HepG2 (cell line): ENCODE results near the gene ENGASE. TPM values are rescaled to one million over a fixed set of nuclear protein-coding genes. Genes with fewer than 3 reads are reported as not detected.

Source experiments
- ATAC-seq: fragments of 200-7000 bp; cut with Tn5 transposase; 3 replicates; pipeline ENCODE4 v1.9.1; 2020; ENCODE audit warnings: mild to moderate bottlenecking, moderate library complexity
- BruUV-seq: library from RNA; stranded (reverse); fragments of 400-500 nt; replicated peaks from 2 replicates; lab custom pipeline; 2021; lab: Mats Ljungman, UMichigan
- CTCF ChIA-PET: fragments of 300-600 bp; formaldehyde crosslinking; extraction: SDS; loops from one replicate; lab custom pipeline; 2021; ENCODE audit warnings: low total read pairs, inconsistent platforms, low intra/inter-chr PET ratio; lab: Yijun Ruan, JAX
- POLR2A ChIA-PET: fragments of 350-600 bp; sonication (Branson Sonifier 250); formaldehyde crosslinking; loops from one replicate; lab custom pipeline; 2020; ENCODE audit warnings: antibody characterized with exemption, inconsistent platforms; lab: Yijun Ruan, JAX
- DNase-seq: peaks from one replicate; pipeline ENCODE4 v3.0.0-alpha.2; 2015; ENCODE audit warnings: low spot score
- FAIRE-seq: peaks from 3 replicates; lab custom pipeline; 2011; peaks lifted over from hg19 to GRCh38; lab: Jason Lieb, UNC
- H2AFZ ChIP-seq: one replicate; pipeline ENCODE4 v1.6.1; 2011; ENCODE audit warnings: low read length, inconsistent platforms
- H3K27ac ChIP-seq: fragments of 300-600 bp; 3 replicates; pipeline ENCODE4 v1.8.0; 2011; ENCODE audit warnings: mixed run types, mild to moderate bottlenecking, mixed read lengths, low read length, inconsistent platforms; ENCODE audit not compliant: insufficient read depth; ENCODE audit errors: extremely low read length
- H3K27me3 ChIP-seq, 2 experiments: fragments of 200-600 bp in 1 of 2; 2 replicates in 1 of 2; 3 replicates in 1 of 2; pipeline versions ENCODE4 v1.6.0 to v1.8.0; 2011; ENCODE audit warnings: low read length in 2 of 2, mild to moderate bottlenecking in 2 of 2, moderate library complexity in 2 of 2, inconsistent platforms in 1 of 2; ENCODE audit not compliant: insufficient read depth in 2 of 2, control insufficient read depth in 1 of 2
- H3K36me3 ChIP-seq, 2 experiments: fragments of 200-600 bp in 1 of 2; replicated peaks in 1 of 2; 2 replicates in 1 of 2; 3 replicates in 1 of 2; pipeline versions ENCODE4 v1.5.1 to v1.8.0; 2011; ENCODE audit warnings: low read length in 2 of 2, inconsistent platforms in 1 of 2; ENCODE audit not compliant: insufficient read depth in 2 of 2, control insufficient read depth in 1 of 2
- H3K4me1 ChIP-seq: 2 replicates; pipeline ENCODE4 v1.5.1; 2012; ENCODE audit warnings: low read length, inconsistent platforms; ENCODE audit not compliant: insufficient read depth
- H3K4me2 ChIP-seq: 2 replicates; pipeline ENCODE4 v1.6.0; 2011; ENCODE audit warnings: low read depth, low read length, inconsistent platforms
- H3K4me3 ChIP-seq, 3 experiments: fragments of 200-600 bp in 1 of 3; sonication (generic), shearing (Covaris generic) in 1 of 3; replicated peaks in 1 of 3; 2 replicates each; pipeline ENCODE4 v1.5.1; 2011 to 2016; ENCODE audit warnings: low read length in 3 of 3, inconsistent platforms in 2 of 3, low read depth in 2 of 3, mild to moderate bottlenecking in 2 of 3, control low read depth in 1 of 3, mixed read lengths in 1 of 3; ENCODE audit not compliant: insufficient read depth in 1 of 3
- H3K79me2 ChIP-seq: one replicate; pipeline ENCODE4 v1.6.1; 2011; ENCODE audit warnings: low read length, inconsistent platforms; ENCODE audit not compliant: insufficient read depth
- H3K9ac ChIP-seq: 2 replicates; pipeline ENCODE4 v1.6.0; 2011; ENCODE audit warnings: mild to moderate bottlenecking, low read depth, low read length, inconsistent platforms; ENCODE audit not compliant: insufficient read depth
- H3K9me3 ChIP-seq: 2 replicates; pipeline ENCODE4 v1.5.1; 2012; ENCODE audit warnings: mild to moderate bottlenecking, low read length
- H4K20me1 ChIP-seq: 2 replicates; pipeline ENCODE4 v1.6.0; 2011; ENCODE audit warnings: inconsistent platforms, mild to moderate bottlenecking, low read length, moderate library complexity; ENCODE audit not compliant: insufficient read depth
- AKNA ChIP-seq: sonication (generic); formaldehyde crosslinking; IDR thresholded peaks from 2 replicates; pipeline ENCODE4 v1.4.0; 2020; ENCODE audit warnings: missing genetic modification reagents, borderline replicate concordance
- CHD2 ChIP-seq: IDR thresholded peaks from 2 replicates; pipeline ENCODE4 v1.6.1; 2011; ENCODE audit warnings: low read depth, low read length, improper control_type of control experiment
- FIP1L1 ChIP-seq: fragments of 200-400 bp; formaldehyde crosslinking; IDR thresholded peaks from 2 replicates; pipeline ENCODE4 v1.6.1; 2018; ENCODE audit warnings: low read depth, mild to moderate bottlenecking, low read length, moderate library complexity, borderline replicate concordance; ENCODE audit not compliant: insufficient read depth
- GLMP ChIP-seq: sonication (generic); formaldehyde crosslinking; IDR thresholded peaks from 2 replicates; pipeline ENCODE4 v1.9.0; 2021; ENCODE audit warnings: missing genetic modification reagents, mild to moderate bottlenecking, borderline replicate concordance
- TIGD3 ChIP-seq: sonication (generic); formaldehyde crosslinking; IDR thresholded peaks from 2 replicates; pipeline ENCODE4 v1.5.1; 2020; ENCODE audit warnings: mild to moderate bottlenecking, missing genetic modification reagents, borderline replicate concordance
- ZBTB20 ChIP-seq: sonication (generic); formaldehyde crosslinking; IDR thresholded peaks from 2 replicates; pipeline ENCODE4 v1.8.1; 2023; ENCODE audit warnings: missing genetic modification reagents, low read depth, mild to moderate bottlenecking, borderline replicate concordance
- ZNF180 ChIP-seq: sonication (generic); formaldehyde crosslinking; IDR thresholded peaks from 2 replicates; pipeline ENCODE4 v1.4.0; 2020; ENCODE audit warnings: low read depth, missing genetic modification reagents, borderline replicate concordance
- WGBS: methylation state at CpG from one replicate; pipeline ENCODE4 v1.1.6; 2017; ENCODE audit warnings: low lambda C conversion rate; 5-methylcytosine and 5-hydroxymethylcytosine counted together
- in situ Hi-C: cut with HindIII; loops from 2 replicates; pipeline ENCODE4 v1.10.0; 2017; ENCODE audit warnings: low pct_unique_long_range_greater_than_20kb; ENCODE audit not compliant: extremely low pct_ligation_motif_present
- intact Hi-C: fragments of 100-400 bp; cut with micrococcal nuclease; formaldehyde crosslinking; loops from one replicate; pipeline ENCODE4 v1.10.0; 2022; ENCODE audit not compliant: unreplicated experiment
- polyA plus RNA-seq, 8 experiments: library from polyadenylated mRNA; depleted of rRNA in 3 of 8; stranded (reverse) in 7 of 8; unstranded in 1 of 8; fragments of >200 nt; fragmentation: Illumina TruSeq in 4 of 8; extraction: Trizol in 4 of 8; gene quantifications; 2 replicates each; pipeline versions ENCODE4 v1.2.1 to v1.2.3, GENCODE V29; 2011 to 2016; ENCODE audit warnings: low read depth in 4 of 8, missing spikeins in 1 of 8, mixed read lengths in 1 of 8; ENCODE audit not compliant: insufficient read depth in 1 of 8
- total RNA-seq, 5 experiments: library from RNA; depleted of rRNA; stranded (reverse); fragments of >200 nt; fragmentation: Illumina TruSeq; extraction: Trizol; gene quantifications; 2 replicates each; pipeline ENCODE4 v1.2.3, GENCODE V29; 2016; ENCODE audit warnings: low read depth in 1 of 5

ENGASE gene
- total and polyA plus RNA-seq, 2 of the 13 experiments (the other 11 are each of a cell fraction or from before 2014, with no cell fraction given): 10.6 to 18.1 TPM

DNA sequence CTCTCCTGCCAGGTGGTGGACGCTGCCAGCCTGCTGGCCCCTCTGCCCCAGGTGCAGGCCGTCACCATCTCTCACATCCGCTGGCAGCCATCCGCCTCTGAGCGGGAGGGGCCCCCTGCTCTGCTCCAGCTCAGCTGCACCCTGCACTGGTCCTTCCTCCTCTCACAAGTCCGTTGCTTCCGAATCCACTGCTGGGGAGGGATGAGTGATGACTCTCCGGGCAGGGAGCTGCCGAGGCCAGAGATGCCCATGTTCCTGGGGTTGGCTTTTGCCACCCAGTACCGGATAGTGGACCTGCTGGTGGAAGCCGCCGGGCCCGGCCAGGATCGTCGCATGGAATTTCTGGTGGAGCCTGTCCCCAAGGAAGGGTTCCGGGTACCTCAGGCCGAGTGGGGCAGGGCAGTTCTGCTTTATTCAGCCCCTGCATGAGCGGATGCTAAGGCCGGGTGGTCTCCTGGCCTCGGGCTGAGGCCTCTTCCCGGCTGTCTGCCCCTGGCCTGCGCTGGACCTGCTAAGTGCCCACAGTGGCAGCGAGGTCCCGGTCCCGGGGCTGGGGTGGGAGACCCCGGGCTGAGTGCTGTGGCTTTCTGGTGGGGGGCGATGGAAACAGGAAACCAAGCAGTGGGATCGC is 11.4 kb downstream of the ENGASE start:
- H3K9ac ChIP-seq: no peak overlapping the region
- H3K27me3 ChIP-seq: peaks cover 0 to 6% of the 10 kb centered on the region in 2 experiments; a peak in 3 of 5 replicates
- H2AFZ ChIP-seq: no peak overlapping the region
- BruUV-seq: no TSS peak
- no peak overlapping the region for H3K4me2 ChIP-seq
- 96% methylated on average over 25 of the region's 28 CpGs for WGBS
- H3K4me1 ChIP-seq: no peaks in the 10 kb centered on the region
- peaks cover 11% of the 10 kb centered on the region; the same call in 1 of the 2 replicates for H4K20me1 ChIP-seq
- no peak for TF ChIP-seq GLMP (CRISPR knock-in tag)
- no peak for TF ChIP-seq AKNA (CRISPR knock-in tag)
- TF ChIP-seq CHD2: no peak
- TF ChIP-seq TIGD3 (CRISPR knock-in tag): no peak
- TF ChIP-seq ZNF180: no peak
- no peak for TF ChIP-seq ZBTB20 (CRISPR knock-in tag)
- no peak for TF ChIP-seq FIP1L1
- H3K4me3 ChIP-seq: no peak overlapping the region
- no peak for ATAC-seq
- H3K36me3 ChIP-seq: peaks cover 16 to 20% of the 10 kb centered on the region in 2 experiments; a peak in 4 of 5 replicates
- ChIA-PET CTCF (no interaction called here), POLR2A (interaction anchor here (1.3 kb wide), 1 partner anchor 58 kb away, joined by 3 read pairs; no protein-coding TSS in a partner anchor)
- no peak for FAIRE-seq
- H3K9me3 ChIP-seq: no peaks in the 10 kb centered on the region
- intact Hi-C loops (no loop called here), in situ Hi-C loops (loop anchor here (5.0 kb wide), 1 partner anchor 301 kb away; no protein-coding TSS in a partner anchor)
- DNase-seq: no peak
- H3K27ac ChIP-seq: no peak overlapping the region
- H3K79me2 ChIP-seq: no peaks in the 10 kb centered on the region
